ENCODE results near the gene DDOST. TPM values are rescaled to one million over a fixed set of nuclear protein-coding genes. Genes with fewer than 3 reads are reported as not detected.

DDOST gene
- 246 and 271 TPM in 2 replicates for total RNA-seq

DNA sequence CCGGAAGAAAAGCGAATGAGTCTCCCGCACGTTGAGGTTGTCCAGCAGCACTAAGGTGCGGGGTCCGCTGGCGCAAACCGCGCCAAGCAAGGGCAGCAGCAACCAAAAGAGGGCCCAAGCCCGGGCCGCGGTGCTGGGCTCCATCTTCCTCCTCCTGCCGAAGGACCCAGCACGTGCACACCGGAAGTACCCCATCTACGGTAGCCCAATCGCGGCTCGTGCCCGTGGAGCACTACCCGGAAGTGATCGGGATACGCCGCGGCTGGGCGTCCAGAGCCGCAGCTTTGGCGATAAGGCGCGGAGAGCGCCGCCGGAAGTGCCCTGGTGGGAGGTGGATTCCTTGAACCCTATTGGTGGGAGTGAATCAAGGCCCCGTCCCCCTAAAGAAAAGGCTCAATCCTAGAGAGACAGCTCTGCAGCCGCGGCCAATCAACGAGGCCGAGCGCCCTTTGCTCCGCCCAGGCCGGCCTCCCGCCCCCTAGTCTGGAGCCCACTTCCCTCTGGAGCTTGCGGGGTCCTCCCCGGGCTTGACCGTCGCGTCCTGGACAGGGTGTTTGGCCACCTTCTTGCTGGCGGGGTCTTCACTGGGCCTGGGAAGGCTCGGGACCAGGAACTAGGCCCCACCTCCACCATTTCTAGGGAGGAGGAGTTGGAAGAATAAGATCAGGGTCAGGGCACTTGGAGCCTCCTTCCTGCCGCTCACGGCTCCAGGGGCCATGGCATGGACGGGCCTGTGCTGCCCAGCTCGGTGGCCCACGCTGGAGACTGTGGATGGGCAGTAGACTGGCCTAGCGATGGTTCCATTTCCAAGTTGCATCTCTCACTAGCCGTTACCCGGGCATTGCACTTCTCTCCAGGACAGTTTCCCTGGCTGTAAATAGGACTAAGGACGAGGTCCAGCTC lies at the start of gene DDOST:
TSS of gene DDOST (minus strand) at position 163 of the 903 bp plus-strand sequence. CDS start at position 144, 19 bp downstream.

DNA sequence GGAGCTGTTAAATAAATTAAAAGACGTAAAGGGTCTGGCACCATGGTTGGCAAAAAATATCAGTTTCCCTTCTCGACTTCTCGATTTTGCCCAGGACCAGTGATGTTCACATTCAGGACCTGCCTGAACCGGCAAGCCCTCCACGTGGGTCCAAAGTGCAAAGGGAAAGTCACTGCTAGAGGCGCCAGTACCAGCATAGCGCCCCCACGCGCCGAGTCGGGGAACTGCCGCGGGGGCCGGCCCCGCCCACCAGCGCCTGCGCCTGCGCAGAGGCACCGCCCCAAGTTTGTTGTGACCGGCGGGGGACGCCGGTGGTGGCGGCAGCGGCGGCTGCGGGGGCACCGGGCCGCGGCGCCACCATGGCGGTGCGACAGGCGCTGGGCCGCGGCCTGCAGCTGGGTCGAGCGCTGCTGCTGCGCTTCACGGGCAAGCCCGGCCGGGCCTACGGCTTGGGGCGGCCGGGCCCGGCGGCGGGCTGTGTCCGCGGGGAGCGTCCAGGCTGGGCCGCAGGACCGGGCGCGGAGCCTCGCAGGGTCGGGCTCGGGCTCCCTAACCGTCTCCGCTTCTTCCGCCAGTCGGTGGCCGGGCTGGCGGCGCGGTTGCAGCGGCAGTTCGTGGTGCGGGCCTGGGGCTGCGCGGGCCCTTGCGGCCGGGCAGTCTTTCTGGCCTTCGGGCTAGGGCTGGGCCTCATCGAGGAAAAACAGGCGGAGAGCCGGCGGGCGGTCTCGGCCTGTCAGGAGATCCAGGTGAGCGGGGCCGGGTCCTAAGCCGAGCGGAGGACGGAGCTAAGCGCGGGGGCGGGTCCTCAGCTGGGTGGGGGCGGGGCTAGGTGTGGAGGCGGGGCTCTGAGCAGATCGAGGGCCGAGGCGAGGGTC lies 27.7 kb downstream of the DDOST start, which contains the start of gene PINK1:
TSS of gene PINK1 (plus strand) at position 269 of the 875 bp plus-strand sequence. CDS start at position 360, 91 bp downstream.

Other genes with a start within 250 kb of the DDOST start
- gene CAMK2N1, start 175.2 kb downstream of the DDOST start, total RNA-seq = 0.65 and 2.1 TPM in 2 replicates
- gene MUL1, start 153.2 kb downstream of the DDOST start, total RNA-seq = 29.8 and 35.8 TPM in 2 replicates
- gene FAM43B, start 108.8 kb downstream of the DDOST start, total RNA-seq = 3.1 and 3.3 TPM in 2 replicates
- gene CDA, start 72.3 kb downstream of the DDOST start, total RNA-seq = 10.1 and 15.0 TPM in 2 replicates
- 80.2 and 88.5 TPM in 2 replicates for gene PINK1, start 27.9 kb downstream of the DDOST start, total RNA-seq
- 0.26 and 0.43 TPM in 2 replicates for gene KIF17, start 56.6 kb upstream of the DDOST start, total RNA-seq
- gene SH2D5, start 71.3 kb upstream of the DDOST start, total RNA-seq = 2.2 and 3.0 TPM in 2 replicates
- gene HP1BP3, start 125.9 kb upstream of the DDOST start, total RNA-seq = 237 and 298 TPM in 2 replicates